CD14-positive monocyte (primary cell): ENCODE data around the gene OR2Z1. TPM values are rescaled to one million over a fixed set of nuclear protein-coding genes. Genes with fewer than 3 reads are reported as not detected.

Source experiments
- DNase-seq, 3 donors: peaks; one replicate each; pipeline ENCODE4 v3.0.0-alpha.2; 2011 to 2022
- H2AFZ ChIP-seq: 2 replicates; pipeline ENCODE4 v1.6.0; 2012; ENCODE audit warnings: mild to moderate bottlenecking, low read depth, low read length, inconsistent platforms; ENCODE audit not compliant: insufficient read depth, poor library complexity, severe bottlenecking
- H3K27ac ChIP-seq, 2 donors: 1 replicate in 1 of 2; 2 replicates in 1 of 2; pipeline ENCODE4 v1.5.1; 2012 to 2013; ENCODE audit warnings: low read length in 2 of 2, control low read depth in 1 of 2, inconsistent platforms in 1 of 2, low read depth in 1 of 2, mild to moderate bottlenecking in 1 of 2
- H3K27me3 ChIP-seq, 2 donors: one replicate each; pipeline versions ENCODE4 v1.6.0 to v1.6.1; 2011 to 2013; ENCODE audit warnings: low read length in 2 of 2; ENCODE audit not compliant: control insufficient read depth in 2 of 2, insufficient read depth in 2 of 2
- H3K36me3 ChIP-seq, 2 donors: replicated peaks in 1 of 2; 1 replicate in 1 of 2; 2 replicates in 1 of 2; pipeline versions ENCODE4 v1.5.1 to v1.6.1; 2012 to 2013; ENCODE audit warnings: low read length in 2 of 2, control low read depth in 1 of 2, inconsistent platforms in 1 of 2, mild to moderate bottlenecking in 1 of 2; ENCODE audit not compliant: insufficient read depth in 2 of 2, control insufficient read depth in 1 of 2
- H3K4me1 ChIP-seq, 2 donors: 1 replicate in 1 of 2; 2 replicates in 1 of 2; pipeline versions ENCODE4 v1.5.1 to v1.6.1; 2012 to 2013; ENCODE audit warnings: low read length in 2 of 2, control low read depth in 1 of 2, inconsistent platforms in 1 of 2, mild to moderate bottlenecking in 1 of 2, moderate library complexity in 1 of 2; ENCODE audit not compliant: insufficient read depth in 2 of 2, control insufficient read depth in 1 of 2
- H3K4me2 ChIP-seq: replicated peaks from 2 replicates; pipeline ENCODE3; 2012; ENCODE audit warnings: low read length, moderate library complexity, mild to moderate bottlenecking; ENCODE audit not compliant: poor library complexity, severe bottlenecking; ENCODE audit errors: extremely low read depth
- H3K4me3 ChIP-seq, 3 experiments: fragments of 200-600 bp in 1 of 3; sonication (generic) in 1 of 3; replicated peaks in 1 of 3; 1 replicate in 2 of 3; 2 replicates in 1 of 3; pipeline ENCODE4 v1.5.1; 2011 to 2013; ENCODE audit warnings: low read length in 3 of 3, mild to moderate bottlenecking in 3 of 3, control low read depth in 2 of 3, low read depth in 2 of 3, inconsistent platforms in 1 of 3, moderate library complexity in 1 of 3
- H3K79me2 ChIP-seq: 2 replicates; pipeline ENCODE4 v1.6.0; 2012; ENCODE audit warnings: mild to moderate bottlenecking, control low read depth, inconsistent platforms, low read length, moderate library complexity; ENCODE audit not compliant: insufficient read depth
- H3K9ac ChIP-seq: 2 replicates; pipeline ENCODE4 v1.6.0; 2017; ENCODE audit warnings: low read length, mild to moderate bottlenecking; ENCODE audit not compliant: insufficient read depth, poor library complexity, severe bottlenecking
- H3K9me3 ChIP-seq, 2 donors: replicated peaks in 1 of 2; 1 replicate in 1 of 2; 2 replicates in 1 of 2; pipeline versions ENCODE4 v1.5.1 to v1.6.1; 2012 to 2013; ENCODE audit warnings: low read length in 2 of 2, control low read depth in 1 of 2; ENCODE audit not compliant: control insufficient read depth in 1 of 2, insufficient read depth in 1 of 2
- H4K20me1 ChIP-seq: 2 replicates; pipeline ENCODE4 v1.6.0; 2012; ENCODE audit warnings: mild to moderate bottlenecking, low read length, control low read depth, moderate library complexity; ENCODE audit not compliant: insufficient read depth
- H3K27ac Mint-ChIP-seq, 7 donors: one replicate each; pipeline ENCODE4 v1.8.0; 2020; ENCODE audit warnings: mild to moderate bottlenecking in 7 of 7, mixed read lengths in 7 of 7, moderate library complexity in 6 of 7, inconsistent platforms in 2 of 7
- H3K27me3 Mint-ChIP-seq, 3 donors: one replicate each; pipeline ENCODE4 v1.8.0; 2021 to 2022; ENCODE audit warnings: low read depth in 3 of 3, mild to moderate bottlenecking in 3 of 3, mixed read lengths in 3 of 3, moderate library complexity in 3 of 3, inconsistent platforms in 1 of 3
- H3K36me3 Mint-ChIP-seq, 2 donors: one replicate each; pipeline ENCODE4 v1.8.0; 2020; ENCODE audit warnings: mixed read lengths in 2 of 2, inconsistent platforms in 1 of 2, mild to moderate bottlenecking in 1 of 2
- H3K4me1 Mint-ChIP-seq: one replicate; pipeline ENCODE4 v1.8.0; 2020; ENCODE audit warnings: mild to moderate bottlenecking, mixed read lengths
- H3K4me3 Mint-ChIP-seq, 2 donors: one replicate each; pipeline ENCODE4 v1.8.0; 2020; ENCODE audit warnings: mild to moderate bottlenecking in 2 of 2, mixed read lengths in 2 of 2, moderate library complexity in 1 of 2
- H3K9me3 Mint-ChIP-seq, 7 donors: one replicate each; pipeline ENCODE4 v1.8.0; 2020 to 2022; ENCODE audit warnings: mixed read lengths in 7 of 7, mild to moderate bottlenecking in 6 of 7, moderate library complexity in 6 of 7, inconsistent platforms in 2 of 7
- WGBS: methylation state at CpG from one replicate; pipeline ENCODE4 v1.1.5; 2013; ENCODE audit warnings: missing lambda C conversion rate; ENCODE audit not compliant: insufficient coverage; 5-methylcytosine and 5-hydroxymethylcytosine counted together
- intact Hi-C, 2 donors: fragments of 100-400 bp; cut with micrococcal nuclease; formaldehyde crosslinking; loops; one replicate each; pipeline versions ENCODE4 v1.15.0 to v1.15.1; 2023
- polyA plus RNA-seq, 3 donors: library from polyadenylated mRNA; depleted of rRNA in 1 of 3; unstranded in 2 of 3; stranded (reverse) in 1 of 3; fragments of 300-500 nt in 2 of 3; fragments of >200 nt in 1 of 3; fragmentation: Illumina TruSeq in 2 of 3; gene quantifications; 1 replicate in 2 of 3; 2 replicates in 1 of 3; pipeline ENCODE4 v1.2.3, GENCODE V29; 2012 to 2021
- TF ChIP-seq, protein P1 (sequence below): fragments of 200-600 bp; IDR thresholded peaks from one replicate; pipeline ENCODE4 v1.8.0; 2022; ENCODE audit warnings: antibody characterized with exemption, mild to moderate bottlenecking

OR2Z1 gene
- polyA plus RNA-seq, 3 donors: not detected

DNA sequence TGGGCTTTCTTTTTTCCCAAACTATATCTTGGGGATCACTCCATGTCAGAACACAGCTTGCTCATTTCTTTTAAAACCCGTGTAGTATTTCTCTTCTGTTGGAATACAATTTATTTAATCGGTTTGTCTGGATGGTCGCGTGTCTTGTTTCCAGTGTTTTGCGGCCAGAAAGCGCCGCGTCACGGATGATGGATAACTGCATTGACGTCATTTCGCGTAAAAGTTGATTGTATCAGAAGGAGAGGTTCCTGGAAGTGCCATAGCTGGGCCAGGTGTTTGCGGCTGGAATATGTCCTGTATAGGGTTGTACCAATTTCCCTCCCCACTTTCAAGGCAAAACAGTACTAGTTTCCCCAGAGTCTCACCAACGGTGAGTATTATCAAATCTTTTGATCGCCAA is 32.5 kb upstream of the OR2Z1 start:
- Mint-ChIP-seq H3K27me3 (peaks cover 4 to 25% (median 5%) of the 10 kb centered on the region in 3 donors), H3K27ac (no peak overlapping the region), H3K9me3 (peaks cover 0 to 4% (median 0%) of the 10 kb centered on the region in 7 donors), H3K4me3 (no peak overlapping the region), H3K4me1 (peaks cover 2% of the 10 kb centered on the region), H3K36me3 (no peaks in the 10 kb centered on the region)
- Histone ChIP-seq H3K27me3 (no peaks in the 10 kb centered on the region), H3K36me3 (no peaks in the 10 kb centered on the region), H3K27ac (no peak overlapping the region), H3K79me2 (no peaks in the 10 kb centered on the region), H3K4me3 (no peak overlapping the region), H3K9ac (no peak overlapping the region), H3K9me3 (no peaks in the 10 kb centered on the region), H4K20me1 (no peaks in the 10 kb centered on the region), H2AFZ (no peak overlapping the region), H3K4me2 (no peak overlapping the region), H3K4me1 (no peaks in the 10 kb centered on the region)
- TF ChIP-seq, protein P1, sequence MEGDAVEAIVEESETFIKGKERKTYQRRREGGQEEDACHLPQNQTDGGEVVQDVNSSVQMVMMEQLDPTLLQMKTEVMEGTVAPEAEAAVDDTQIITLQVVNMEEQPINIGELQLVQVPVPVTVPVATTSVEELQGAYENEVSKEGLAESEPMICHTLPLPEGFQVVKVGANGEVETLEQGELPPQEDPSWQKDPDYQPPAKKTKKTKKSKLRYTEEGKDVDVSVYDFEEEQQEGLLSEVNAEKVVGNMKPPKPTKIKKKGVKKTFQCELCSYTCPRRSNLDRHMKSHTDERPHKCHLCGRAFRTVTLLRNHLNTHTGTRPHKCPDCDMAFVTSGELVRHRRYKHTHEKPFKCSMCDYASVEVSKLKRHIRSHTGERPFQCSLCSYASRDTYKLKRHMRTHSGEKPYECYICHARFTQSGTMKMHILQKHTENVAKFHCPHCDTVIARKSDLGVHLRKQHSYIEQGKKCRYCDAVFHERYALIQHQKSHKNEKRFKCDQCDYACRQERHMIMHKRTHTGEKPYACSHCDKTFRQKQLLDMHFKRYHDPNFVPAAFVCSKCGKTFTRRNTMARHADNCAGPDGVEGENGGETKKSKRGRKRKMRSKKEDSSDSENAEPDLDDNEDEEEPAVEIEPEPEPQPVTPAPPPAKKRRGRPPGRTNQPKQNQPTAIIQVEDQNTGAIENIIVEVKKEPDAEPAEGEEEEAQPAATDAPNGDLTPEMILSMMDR: no peak
- intact Hi-C loops: no loop called here
- no peak for DNase-seq
- 100% methylated on average over 2 of the region's 15 CpGs for WGBS

DNA sequence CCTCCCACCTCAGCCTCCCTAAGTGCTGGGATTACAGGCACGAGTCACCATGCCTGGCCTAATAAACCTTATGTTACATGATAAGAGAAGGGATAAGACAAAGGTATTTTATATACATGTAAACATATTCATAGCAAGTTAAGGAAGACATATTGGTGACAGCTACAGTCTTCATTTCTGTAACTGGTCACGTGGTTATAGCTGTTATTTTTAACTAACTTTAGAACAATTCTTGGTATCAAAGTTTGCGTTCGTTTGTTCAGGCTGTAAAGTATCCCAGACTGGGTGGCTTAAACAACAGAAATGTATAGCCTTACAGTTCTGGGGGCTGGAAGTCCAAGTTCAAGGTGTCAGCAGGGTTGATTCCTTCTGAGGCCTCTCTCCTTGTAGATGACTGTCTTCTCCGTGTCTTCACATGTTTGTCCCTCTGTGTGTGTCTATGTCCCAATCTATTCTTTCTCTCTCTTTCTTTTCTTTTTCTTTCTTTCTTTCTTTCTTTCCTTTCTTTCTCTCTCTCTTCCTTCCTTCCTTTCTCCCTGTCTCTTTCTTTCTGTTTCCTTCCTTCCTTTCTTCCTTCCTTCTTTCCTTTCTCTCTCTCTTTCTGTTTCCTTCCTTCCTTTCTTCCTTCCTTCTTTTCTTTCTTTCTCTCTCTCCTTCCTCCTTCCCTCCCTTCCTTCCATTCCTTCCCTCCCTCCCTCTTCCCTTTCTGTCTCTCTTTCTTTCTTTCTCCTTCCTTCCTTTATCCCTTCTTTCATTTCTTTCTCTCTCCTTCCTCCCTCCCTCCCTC is 30.5 kb upstream of the OR2Z1 start:
- no peaks in the 10 kb centered on the region for H3K36me3 Mint-ChIP-seq
- no peaks in the 10 kb centered on the region for H3K79me2 ChIP-seq
- H3K27me3 Mint-ChIP-seq: peaks cover 3 to 25% (median 6%) of the 10 kb centered on the region in 3 donors
- H3K4me1 Mint-ChIP-seq: peaks cover 4% of the 10 kb centered on the region
- H2AFZ ChIP-seq: no peak overlapping the region
- H3K4me2 ChIP-seq: no peak overlapping the region
- H3K9me3 Mint-ChIP-seq: peaks cover 0 to 4% (median 0%) of the 10 kb centered on the region in 7 donors
- no CpG with 5 or more reads among the region's 5 CpGs for WGBS
- no peak for DNase-seq
- no peaks in the 10 kb centered on the region for H4K20me1 ChIP-seq
- no peak overlapping the region for H3K27ac ChIP-seq
- H3K4me1 ChIP-seq: no peaks in the 10 kb centered on the region
- intact Hi-C loops: loop anchor here in 1 of 2 donors (10.0 kb wide), 1 partner anchor 76 kb away; the partner anchor contains the start of gene ADAMTS10
- TF ChIP-seq, protein P1: no peak
- H3K9me3 ChIP-seq: no peaks in the 10 kb centered on the region
- H3K27ac Mint-ChIP-seq: no peak overlapping the region
- H3K4me3 Mint-ChIP-seq: no peak overlapping the region
- H3K9ac ChIP-seq: no peak overlapping the region
- H3K36me3 ChIP-seq: no peaks in the 10 kb centered on the region
- no peak overlapping the region for H3K4me3 ChIP-seq
- no peaks in the 10 kb centered on the region for H3K27me3 ChIP-seq
